BJ (cell line): Measurements from ENCODE around the gene PLPPR2. TPM values are rescaled to one million over a fixed set of nuclear protein-coding genes. Genes with fewer than 3 reads are reported as not detected.
"Not testable (repeated sequence)": the region's sequence is repeated elsewhere in the genome, so short reads cannot be mapped to it uniquely, and the experiment has no call there.

Source experiments
- CTCF ChIA-PET: fragments of 350-600 bp; formaldehyde crosslinking; extraction: SDS; loops from one replicate; lab custom pipeline; 2021; ENCODE audit warnings: antibody characterized with exemption, inconsistent platforms; lab: Yijun Ruan, JAX
- POLR2A ChIA-PET: fragments of 300-600 bp; sonication (Branson Sonifier 250); formaldehyde crosslinking; extraction: SDS; loops from one replicate; lab custom pipeline; 2021; ENCODE audit warnings: antibody characterized with exemption; lab: Charles Lee
- DNase-seq: peaks from one replicate; pipeline ENCODE4 v3.0.0-alpha.2; 2011; ENCODE audit warnings: low read depth
- H3K27me3 ChIP-seq: 2 replicates; pipeline ENCODE4 v1.6.0; 2011; ENCODE audit warnings: low read length; ENCODE audit not compliant: control insufficient read depth, insufficient read depth
- H3K36me3 ChIP-seq: 2 replicates; pipeline ENCODE4 v1.5.1; 2011; ENCODE audit warnings: low read length; ENCODE audit not compliant: control insufficient read depth, insufficient read depth
- H3K4me3 ChIP-seq: 2 replicates; pipeline ENCODE4 v1.5.1; 2011; ENCODE audit warnings: low read depth, mild to moderate bottlenecking, control low read depth, low read length
- polyA plus RNA-seq: library from polyadenylated mRNA; depleted of rRNA; stranded (reverse); fragments of >200 nt; gene quantifications from 2 replicates; pipeline ENCODE4 v1.2.3, GENCODE V29; 2011
- TF ChIP-seq, protein P1 (sequence below): IDR thresholded peaks from 2 replicates; pipeline ENCODE4 v1.5.1; 2011; ENCODE audit warnings: low read depth, mild to moderate bottlenecking, control low read depth, inconsistent platforms, low read length, moderate library complexity; ENCODE audit not compliant: insufficient read depth

PLPPR2 gene
- polyA plus RNA-seq, 1 experiment = 30.5 TPM

DNA sequence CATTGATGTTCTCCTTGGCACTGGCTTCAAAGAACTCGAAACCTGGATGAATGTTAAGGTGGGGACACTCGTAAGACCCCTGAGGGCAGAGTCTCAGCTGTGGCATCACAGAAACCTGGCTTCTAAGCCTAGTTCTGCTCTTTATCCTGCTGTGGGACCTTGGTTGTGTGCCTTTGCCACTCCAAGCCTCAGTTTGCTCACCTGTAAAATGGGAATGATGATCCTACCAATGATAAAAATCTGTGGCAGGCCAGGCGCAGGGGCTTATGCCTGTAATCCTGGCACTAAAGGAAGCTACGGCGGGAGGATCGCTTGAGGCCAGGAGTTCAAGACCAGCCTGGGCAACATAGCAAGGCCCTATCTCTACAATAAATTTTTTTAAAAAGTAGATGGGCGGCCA is 29.7 kb upstream of the PLPPR2 start:
- H3K4me3 ChIP-seq = no peak overlapping the region
- H3K27me3 ChIP-seq = no peaks in the 10 kb centered on the region
- ChIA-PET CTCF (interaction anchor here (0.6 to 1.9 kb wide), 5 partner anchors 8 to 32 kb away, joined by 3 to 6 read pairs (median 4); partner anchors contain the start of gene RAB3D), POLR2A (no interaction called here)
- H3K36me3 ChIP-seq = no peaks in the 10 kb centered on the region; the same call in none of the 2 replicates
- TF ChIP-seq, protein P1, sequence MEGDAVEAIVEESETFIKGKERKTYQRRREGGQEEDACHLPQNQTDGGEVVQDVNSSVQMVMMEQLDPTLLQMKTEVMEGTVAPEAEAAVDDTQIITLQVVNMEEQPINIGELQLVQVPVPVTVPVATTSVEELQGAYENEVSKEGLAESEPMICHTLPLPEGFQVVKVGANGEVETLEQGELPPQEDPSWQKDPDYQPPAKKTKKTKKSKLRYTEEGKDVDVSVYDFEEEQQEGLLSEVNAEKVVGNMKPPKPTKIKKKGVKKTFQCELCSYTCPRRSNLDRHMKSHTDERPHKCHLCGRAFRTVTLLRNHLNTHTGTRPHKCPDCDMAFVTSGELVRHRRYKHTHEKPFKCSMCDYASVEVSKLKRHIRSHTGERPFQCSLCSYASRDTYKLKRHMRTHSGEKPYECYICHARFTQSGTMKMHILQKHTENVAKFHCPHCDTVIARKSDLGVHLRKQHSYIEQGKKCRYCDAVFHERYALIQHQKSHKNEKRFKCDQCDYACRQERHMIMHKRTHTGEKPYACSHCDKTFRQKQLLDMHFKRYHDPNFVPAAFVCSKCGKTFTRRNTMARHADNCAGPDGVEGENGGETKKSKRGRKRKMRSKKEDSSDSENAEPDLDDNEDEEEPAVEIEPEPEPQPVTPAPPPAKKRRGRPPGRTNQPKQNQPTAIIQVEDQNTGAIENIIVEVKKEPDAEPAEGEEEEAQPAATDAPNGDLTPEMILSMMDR = no peak
- no peak for DNase-seq

DNA sequence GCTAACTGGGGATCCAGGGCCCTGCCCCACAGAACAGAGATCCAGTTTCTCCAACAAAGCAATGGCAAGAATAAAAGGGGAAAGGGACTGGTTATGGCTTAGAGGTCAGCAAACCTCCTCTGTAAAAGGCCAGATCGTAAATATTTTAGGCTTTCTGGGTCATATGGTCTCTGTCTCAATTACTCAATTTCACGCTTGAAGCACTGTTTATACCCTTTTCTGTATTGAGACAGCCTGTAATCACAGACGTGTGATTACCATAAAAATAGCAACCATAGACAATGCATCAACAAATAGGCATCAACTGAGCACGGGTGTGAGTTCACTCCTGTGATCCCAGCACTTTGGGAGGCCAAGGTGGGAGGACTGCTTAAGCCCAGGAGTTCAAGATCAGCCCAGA is 25.1 kb upstream of the PLPPR2 start:
- H3K4me3 ChIP-seq = no peak overlapping the region
- ChIA-PET POLR2A (no interaction called here), CTCF (interaction anchor here (0.7 kb wide), 1 partner anchor 53 kb away, joined by 5 read pairs; no protein-coding TSS in a partner anchor)
- TF ChIP-seq, protein P1 = no peak
- no peaks in the 10 kb centered on the region for H3K27me3 ChIP-seq
- no peak for DNase-seq
- H3K36me3 ChIP-seq = no peaks in the 10 kb centered on the region; the same call in none of the 2 replicates

DNA sequence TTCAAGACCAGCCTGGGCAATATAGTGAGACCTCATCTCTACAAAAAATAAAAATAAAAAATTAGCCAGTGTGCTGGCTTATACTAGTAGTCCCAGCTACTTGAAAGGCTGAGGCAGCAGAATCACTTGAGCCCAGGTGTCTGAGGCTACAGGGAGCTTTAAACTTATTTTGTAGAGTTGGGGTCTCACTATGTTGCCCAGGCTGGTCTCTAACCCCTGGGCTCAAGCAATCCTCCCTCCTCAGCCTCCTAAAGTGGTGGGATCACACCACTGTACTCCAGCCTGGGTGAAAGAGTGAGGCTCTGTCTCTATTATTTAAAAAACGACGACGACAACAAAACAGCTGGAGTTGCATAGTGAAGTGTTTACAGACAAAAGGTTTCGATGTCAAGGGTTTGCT is 23.7 kb upstream of the PLPPR2 start:
- POLR2A ChIA-PET = no interaction called here
- no peak for DNase-seq
- CTCF ChIA-PET = interaction anchor here (0.8 to 1.2 kb wide), 2 partner anchors 10 to 37 kb away, joined by 3 read pairs; no protein-coding TSS in a partner anchor
- Histone ChIP-seq H3K36me3 (peaks cover 7% of the 10 kb centered on the region), H3K4me3 (no peak overlapping the region), H3K27me3 (no peaks in the 10 kb centered on the region)
- TF ChIP-seq, protein P1 = no peak

DNA sequence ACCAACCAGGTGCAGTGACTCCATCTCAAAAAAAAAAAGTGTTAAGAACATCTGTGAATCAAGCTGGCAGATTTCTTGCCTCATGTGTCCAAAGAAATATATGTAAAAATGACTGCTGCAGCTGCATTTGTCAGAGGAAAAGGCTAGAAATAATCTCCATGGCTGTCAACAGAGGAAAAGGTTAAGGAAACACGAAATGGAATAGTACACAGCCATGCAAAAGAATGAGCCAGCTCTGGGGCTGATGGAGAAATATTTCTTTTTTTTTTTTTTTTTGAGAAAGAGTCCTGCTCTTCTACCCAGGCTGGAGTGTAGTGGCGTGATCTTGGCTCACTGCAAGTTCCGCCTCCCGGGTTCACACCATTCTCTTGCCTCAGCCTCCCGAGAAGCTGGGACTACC is 22.4 kb upstream of the PLPPR2 start:
- no peak for DNase-seq
- H3K27me3 ChIP-seq = no peaks in the 10 kb centered on the region
- TF ChIP-seq, protein P1 = no peak
- ChIA-PET POLR2A (no interaction called here), CTCF (no interaction called here)
- peaks cover 7% of the 10 kb centered on the region for H3K36me3 ChIP-seq
- H3K4me3 ChIP-seq = no peak overlapping the region

DNA sequence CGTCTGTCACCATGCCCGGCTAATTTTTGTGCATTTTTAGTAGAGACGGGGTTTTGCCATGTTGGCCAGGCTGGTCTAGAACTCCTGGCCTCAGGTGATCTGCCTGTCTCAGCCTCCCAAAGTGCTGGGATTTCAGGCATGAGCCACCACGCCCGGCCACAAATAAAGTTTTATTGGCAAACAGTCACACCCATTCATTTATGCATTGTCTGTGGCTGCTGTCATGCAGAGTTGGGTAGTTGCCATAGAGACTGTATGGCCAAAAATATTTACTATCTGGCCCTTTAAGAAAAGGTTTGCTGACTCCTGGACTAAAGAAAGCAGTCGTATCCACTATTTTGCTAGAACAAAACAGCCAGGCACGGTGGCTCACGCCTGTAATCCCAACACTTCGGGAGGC is 21.4 kb upstream of the PLPPR2 start:
- H3K4me3 ChIP-seq, H3K27me3 ChIP-seq, POLR2A ChIA-PET, H3K36me3 ChIP-seq, DNase-seq: not testable (repeated sequence)
- CTCF ChIA-PET = interaction anchor here (0.6 kb wide), 1 partner anchor 8 kb away, joined by 3 read pairs; no protein-coding TSS in a partner anchor
